ENCODE results near the gene HOXD10.

The HOXD10 gene

GRCh38 chr2:176160986-176161824 lies 44.6 kb downstream of the HOXD10 start:
- TF ChIP-seq, protein P1, sequence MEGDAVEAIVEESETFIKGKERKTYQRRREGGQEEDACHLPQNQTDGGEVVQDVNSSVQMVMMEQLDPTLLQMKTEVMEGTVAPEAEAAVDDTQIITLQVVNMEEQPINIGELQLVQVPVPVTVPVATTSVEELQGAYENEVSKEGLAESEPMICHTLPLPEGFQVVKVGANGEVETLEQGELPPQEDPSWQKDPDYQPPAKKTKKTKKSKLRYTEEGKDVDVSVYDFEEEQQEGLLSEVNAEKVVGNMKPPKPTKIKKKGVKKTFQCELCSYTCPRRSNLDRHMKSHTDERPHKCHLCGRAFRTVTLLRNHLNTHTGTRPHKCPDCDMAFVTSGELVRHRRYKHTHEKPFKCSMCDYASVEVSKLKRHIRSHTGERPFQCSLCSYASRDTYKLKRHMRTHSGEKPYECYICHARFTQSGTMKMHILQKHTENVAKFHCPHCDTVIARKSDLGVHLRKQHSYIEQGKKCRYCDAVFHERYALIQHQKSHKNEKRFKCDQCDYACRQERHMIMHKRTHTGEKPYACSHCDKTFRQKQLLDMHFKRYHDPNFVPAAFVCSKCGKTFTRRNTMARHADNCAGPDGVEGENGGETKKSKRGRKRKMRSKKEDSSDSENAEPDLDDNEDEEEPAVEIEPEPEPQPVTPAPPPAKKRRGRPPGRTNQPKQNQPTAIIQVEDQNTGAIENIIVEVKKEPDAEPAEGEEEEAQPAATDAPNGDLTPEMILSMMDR (IDR thresholded peaks at IDR 0.05; ENCODE audit: low read depth, low read length): no peak
- no peak for DNase-seq
- Histone ChIP-seq H3K4me3 (ENCODE audit: low read depth, low read length) (no peak overlapping the region), H3K27me3 (ENCODE audit: insufficient read depth, low read depth, severe bottlenecking) (peaks cover 96% of the 10 kb centered on the region), H3K36me3 (no peaks in the 10 kb centered on the region), H3K9me3 (ENCODE audit: severe bottlenecking) (peaks cover 34% of the 10 kb centered on the region), H3K27ac (no peak overlapping the region)

DNA sequence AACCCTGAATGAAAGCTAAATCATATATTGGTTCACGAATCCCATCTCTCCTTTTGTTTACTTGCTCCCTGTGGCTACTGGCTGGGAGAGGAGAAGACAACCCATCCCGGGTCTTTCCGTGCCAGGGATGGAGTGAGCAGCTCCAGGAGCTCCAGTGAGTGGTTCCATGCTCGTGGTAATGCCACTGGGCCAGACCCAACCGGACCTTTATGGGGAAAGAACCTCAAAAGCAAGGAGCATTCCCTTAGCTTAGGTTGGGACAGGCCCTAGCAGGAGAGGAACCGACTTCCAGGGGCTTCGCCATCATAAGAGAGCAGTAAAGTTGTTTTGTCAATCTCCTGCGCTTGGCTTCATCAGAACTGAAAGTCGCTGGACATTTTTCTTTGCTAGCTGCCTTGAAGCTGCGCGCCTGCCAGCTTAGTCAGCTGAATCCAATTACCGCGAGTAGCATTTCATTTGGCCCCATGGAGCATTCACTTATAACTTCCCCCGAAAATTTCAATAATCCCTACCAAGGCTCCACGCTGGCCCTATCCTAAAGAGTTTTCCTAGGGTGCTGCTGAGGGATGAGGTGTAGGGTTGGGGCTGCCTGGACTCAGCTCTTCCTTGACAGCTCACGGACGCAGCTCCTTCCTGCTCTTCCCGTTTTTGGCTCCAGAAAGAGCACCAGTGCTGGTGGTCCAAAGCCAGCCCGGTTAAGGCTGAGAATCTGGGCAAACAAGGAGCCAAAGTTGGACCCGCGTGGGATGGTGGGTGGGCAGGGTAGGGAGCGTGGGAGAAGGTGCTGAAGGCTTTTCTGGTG lies 45.4 kb downstream of the HOXD10 start:
- TF ChIP-seq, protein P1 (IDR thresholded peaks at IDR 0.05; ENCODE audit: low read depth, low read length): no peak
- no peak overlapping the region for H3K27ac ChIP-seq
- H3K9me3 ChIP-seq (ENCODE audit: severe bottlenecking): peaks cover 34% of the 10 kb centered on the region
- H3K27me3 ChIP-seq (ENCODE audit: insufficient read depth, low read depth, severe bottlenecking): peaks cover 96% of the 10 kb centered on the region
- DNase-seq: no peak
- no peaks in the 10 kb centered on the region for H3K36me3 ChIP-seq
- H3K4me3 ChIP-seq (ENCODE audit: low read depth, low read length): no peak overlapping the region

GRCh38 chr2:176162911-176163671 lies 46.5 kb downstream of the HOXD10 start:
- DNase-seq: no peak
- no peaks in the 10 kb centered on the region for H3K36me3 ChIP-seq
- H3K9me3 ChIP-seq (ENCODE audit: severe bottlenecking): peaks cover 34% of the 10 kb centered on the region
- no peak overlapping the region for H3K27ac ChIP-seq
- TF ChIP-seq, protein P1 (IDR thresholded peaks at IDR 0.05; ENCODE audit: low read depth, low read length): no peak
- peaks cover 93% of the 10 kb centered on the region for H3K27me3 ChIP-seq (ENCODE audit: insufficient read depth, low read depth, severe bottlenecking)
- H3K4me3 ChIP-seq (ENCODE audit: low read depth, low read length): no peak overlapping the region

- TF ChIP-seq, protein P1 (IDR thresholded peaks at IDR 0.05; ENCODE audit: low read depth, low read length): no peak
- Histone ChIP-seq H3K27me3 (ENCODE audit: insufficient read depth, low read depth, severe bottlenecking) (peaks cover 90% of the 10 kb centered on the region), H3K27ac (no peak overlapping the region), H3K36me3 (no peaks in the 10 kb centered on the region), H3K4me3 (ENCODE audit: low read depth, low read length) (no peak overlapping the region), H3K9me3 (ENCODE audit: severe bottlenecking) (peaks cover 34% of the 10 kb centered on the region)
- DNase-seq: no peak
These were observed 47.1 kb downstream of the HOXD10 start for GRCh38 chr2:176163672-176164056.

- H3K36me3 ChIP-seq: no peaks in the 10 kb centered on the region
- TF ChIP-seq, protein P1 (IDR thresholded peaks at IDR 0.05; ENCODE audit: low read depth, low read length): no peak
- no peak overlapping the region for H3K4me3 ChIP-seq (ENCODE audit: low read depth, low read length)
- DNase-seq: no peak
- H3K27ac ChIP-seq: no peak overlapping the region
- peaks cover 34% of the 10 kb centered on the region for H3K9me3 ChIP-seq (ENCODE audit: severe bottlenecking)
- peaks cover 91% of the 10 kb centered on the region for H3K27me3 ChIP-seq (ENCODE audit: insufficient read depth, low read depth, severe bottlenecking)
These were observed 47.6 kb downstream of the HOXD10 start for GRCh38 chr2:176164201-176164600.
